PC-3 (cell line): Measurements from ENCODE around the gene KRT33B. TPM values are rescaled to one million over a fixed set of nuclear protein-coding genes. Genes with fewer than 3 reads are reported as not detected.

Experiments used
- ATAC-seq: fragments of 200-7000 bp; cut with Tn5 transposase; 2 replicates; pipeline ENCODE4 v1.9.1; 2020; ENCODE audit warnings: mild to moderate bottlenecking, moderate library complexity
- BruUV-seq: library from RNA; stranded (reverse); fragments of 400-500 nt; replicated peaks from 2 replicates; lab custom pipeline; 2021; lab: Mats Ljungman, UMichigan
- CTCF ChIA-PET: fragments of 300-600 bp; sonication (Branson Sonifier 250); formaldehyde crosslinking; loops from one replicate; lab custom pipeline; 2022; ENCODE audit warnings: antibody characterized with exemption; lab: Charles Lee
- POLR2A ChIA-PET: fragments of 300-600 bp; sonication (Branson Sonifier 250); formaldehyde crosslinking; loops from one replicate; lab custom pipeline; 2022; ENCODE audit warnings: antibody characterized with exemption; ENCODE audit not compliant: unreplicated experiment; lab: Charles Lee
- DNase-seq: peaks from one replicate; pipeline ENCODE4 v3.0.0-alpha.2; 2015
- H2AFZ ChIP-seq: fragments of 300-600 bp; sonication (generic); 2 replicates; pipeline ENCODE4 v1.6.0; 2016; ENCODE audit warnings: antibody characterized with exemption, low read length
- H3F3A ChIP-seq: fragments of 300-600 bp; sonication (generic); one replicate; pipeline ENCODE4 v1.6.0; 2017; ENCODE audit warnings: antibody characterized with exemption, low read length, control low read depth, mild to moderate bottlenecking; ENCODE audit not compliant: unreplicated experiment
- H3K27ac ChIP-seq: fragments of 300-600 bp; sonication (generic); 2 replicates; pipeline ENCODE4 v1.5.1; 2016; ENCODE audit warnings: mild to moderate bottlenecking, low read length
- H3K27me3 ChIP-seq: fragments of 300-600 bp; sonication (generic); 2 replicates; pipeline ENCODE4 v1.6.1; 2016; ENCODE audit warnings: low read length, mixed read lengths
- H3K36me3 ChIP-seq: fragments of 300-600 bp; sonication (generic); 2 replicates; pipeline ENCODE4 v1.6.1; 2016; ENCODE audit warnings: low read depth, mixed run types, low read length, mixed read lengths
- H3K4me1 ChIP-seq: fragments of 300-600 bp; sonication (generic); 2 replicates; pipeline ENCODE4 v1.5.1; 2016; ENCODE audit warnings: low read length; ENCODE audit not compliant: insufficient read depth
- H3K4me2 ChIP-seq: fragments of 300-600 bp; sonication (generic); 2 replicates; pipeline ENCODE4 v1.6.0; 2016; ENCODE audit warnings: low read length
- H3K4me3 ChIP-seq: fragments of 300-600 bp; sonication (generic); 2 replicates; pipeline ENCODE4 v1.5.1; 2016; ENCODE audit warnings: mild to moderate bottlenecking, low read length, mixed read lengths
- H3K79me2 ChIP-seq: fragments of 300-600 bp; sonication (generic); 2 replicates; pipeline ENCODE4 v1.6.1; 2017; ENCODE audit warnings: low read length, mixed read lengths
- H3K9ac ChIP-seq: fragments of 300-600 bp; sonication (generic); 2 replicates; pipeline ENCODE4 v1.6.0; 2016; ENCODE audit warnings: mild to moderate bottlenecking, low read length
- H3K9me2 ChIP-seq: fragments of 300-600 bp; sonication (generic); replicated peaks from 2 replicates; pipeline ENCODE4 v1.6.1; 2016; ENCODE audit warnings: mixed run types, low read length, mixed read lengths
- H3K9me3 ChIP-seq: fragments of 300-600 bp; sonication (generic); 2 replicates; pipeline ENCODE4 v1.6.1; 2016; ENCODE audit warnings: low read length, mixed read lengths
- H4K20me1 ChIP-seq: fragments of 300-600 bp; sonication (generic); 2 replicates; pipeline ENCODE4 v1.6.1; 2016; ENCODE audit warnings: low read length, mixed read lengths
- CTCF ChIP-seq: fragments of 300-600 bp; sonication (generic); conservative IDR thresholded peaks from 2 replicates; pipeline ENCODE4 v1.5.1; 2017; ENCODE audit warnings: antibody characterized with exemption, low read depth, mild to moderate bottlenecking, low read length
- EZH2 ChIP-seq: fragments of 300-600 bp; sonication (generic); IDR thresholded peaks from one replicate; pipeline ENCODE4 v1.6.1; 2017; ENCODE audit warnings: antibody characterized with exemption, mild to moderate bottlenecking, low read length; ENCODE audit not compliant: unreplicated experiment
- EZH2phosphoT487 ChIP-seq: fragments of 300-600 bp; sonication (generic); IDR thresholded peaks from 2 replicates; pipeline ENCODE4 v1.6.1; 2018; ENCODE audit warnings: mild to moderate bottlenecking, antibody characterized with exemption, low read length, borderline replicate concordance
- intact Hi-C: fragments of 100-400 bp; cut with micrococcal nuclease; formaldehyde crosslinking; loops from 2 replicates; pipeline ENCODE4 v1.9.0; 2023
- total RNA-seq: library from RNA; depleted of rRNA; stranded (reverse); fragments of >200 nt; gene quantifications from 2 replicates; pipeline ENCODE4 v1.2.3, GENCODE V29; 2014

KRT33B gene
- total RNA-seq, 1 experiment from 2014 or later: not detected

DNA sequence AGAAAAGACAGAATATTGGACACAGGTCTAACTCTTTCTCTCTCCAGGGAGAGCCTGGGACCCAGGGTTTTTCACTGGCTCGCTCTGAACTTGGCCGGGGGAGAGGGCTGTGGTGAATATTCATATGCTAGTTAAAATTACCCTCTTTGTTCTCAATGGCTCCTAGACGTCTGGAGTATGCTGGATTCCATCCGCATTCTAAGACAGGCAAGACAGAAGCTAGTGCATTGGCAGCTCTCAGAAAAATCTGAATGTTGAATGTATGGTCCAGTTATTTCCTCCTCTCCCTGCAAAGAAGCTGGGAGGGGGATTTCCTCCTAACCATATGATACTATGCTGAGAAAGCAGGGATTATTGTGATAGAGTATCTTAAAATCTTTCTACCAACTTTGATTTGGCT, 18.1 kb upstream of the KRT33B start:
- H4K20me1 ChIP-seq: no peaks in the 10 kb centered on the region
- DNase-seq (no peak), ATAC-seq (no peak)
- H3K79me2 ChIP-seq: no peaks in the 10 kb centered on the region
- TF ChIP-seq EZH2 (no peak), EZH2phosphoT487 (no peak), CTCF (no peak)
- H3K9ac ChIP-seq: no peak overlapping the region
- intact Hi-C loops: no loop called here
- no peak overlapping the region for H2AFZ ChIP-seq
- no TSS peak for BruUV-seq
- H3K27ac ChIP-seq: no peak overlapping the region
- no peak overlapping the region for H3K4me3 ChIP-seq
- H3K4me1 ChIP-seq: 0 out of 2 replicates have a peak, but pooled peaks cover 6% of the 10 kb centered on the region
- H3K9me3 ChIP-seq: no peaks in the 10 kb centered on the region
- no peaks in the 10 kb centered on the region for H3K36me3 ChIP-seq
- no peak overlapping the region for H3K4me2 ChIP-seq
- no peaks in the 10 kb centered on the region for H3F3A ChIP-seq
- no peaks in the 10 kb centered on the region for H3K9me2 ChIP-seq
- CTCF ChIA-PET: no interaction called here
- H3K27me3 ChIP-seq: no peaks in the 10 kb centered on the region
- POLR2A ChIA-PET: no interaction called here

DNA sequence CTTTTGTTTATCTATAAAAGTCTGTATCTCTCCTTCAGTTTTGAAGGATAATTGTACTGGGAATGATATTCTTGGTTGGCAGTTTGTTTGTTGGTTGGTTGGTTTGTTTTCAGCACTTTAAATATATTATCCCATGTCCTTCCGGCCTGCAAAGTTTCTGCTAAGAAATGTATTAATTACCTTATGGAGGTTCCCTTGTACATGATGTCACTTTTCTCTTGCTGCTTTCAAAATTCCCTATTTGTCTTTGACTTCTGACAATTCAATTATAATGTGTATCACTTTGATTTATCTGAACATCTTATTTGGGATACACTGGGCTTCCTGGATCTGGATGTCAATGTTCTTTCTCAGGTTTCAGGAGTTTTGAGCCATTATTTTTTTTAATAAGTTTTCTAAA, 16.6 kb upstream of the KRT33B start:
- Histone ChIP-seq H4K20me1 (no peaks in the 10 kb centered on the region), H2AFZ (no peak overlapping the region), H3K9me2 (no peaks in the 10 kb centered on the region), H3F3A (no peaks in the 10 kb centered on the region), H3K79me2 (no peaks in the 10 kb centered on the region), H3K27ac (no peak overlapping the region), H3K4me2 (no peak overlapping the region), H3K9ac (no peak overlapping the region), H3K27me3 (no peaks in the 10 kb centered on the region), H3K9me3 (no peaks in the 10 kb centered on the region), H3K4me3 (no peak overlapping the region), H3K36me3 (no peaks in the 10 kb centered on the region), H3K4me1 (no peaks in the 10 kb centered on the region)
- DNase-seq: no peak
- POLR2A ChIA-PET: no interaction called here
- TF ChIP-seq EZH2 (no peak), EZH2phosphoT487 (no peak), CTCF (no peak)
- no peak for ATAC-seq
- no TSS peak for BruUV-seq
- intact Hi-C loops: no loop called here
- CTCF ChIA-PET: no interaction called here

DNA sequence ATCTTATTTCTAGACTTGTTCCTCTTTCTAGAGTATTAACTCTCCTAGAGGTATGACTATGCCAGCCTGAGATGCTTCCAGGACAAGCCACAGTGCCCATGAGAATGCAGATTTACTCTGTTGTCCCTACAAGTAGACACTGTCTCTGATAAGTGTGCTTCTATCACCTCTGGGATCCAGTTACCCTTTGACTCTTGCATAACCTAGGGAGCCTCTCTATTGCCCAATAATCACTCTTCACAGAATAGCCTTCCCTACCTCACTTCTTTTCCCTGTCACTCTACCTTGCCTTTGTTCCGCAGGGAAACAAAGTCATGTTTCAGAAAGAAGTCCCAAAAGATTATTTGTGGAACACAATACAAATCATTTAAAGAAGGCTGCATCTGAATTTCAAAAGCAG, 14.1 kb upstream of the KRT33B start:
- CTCF ChIA-PET: no interaction called here

More for the DNA sequence above, 14.1 kb upstream of the KRT33B start:
- H3K79me2 ChIP-seq: no peaks in the 10 kb centered on the region
- no peaks in the 10 kb centered on the region for H4K20me1 ChIP-seq
- no peak overlapping the region for H3K4me2 ChIP-seq
- no peak overlapping the region for H3K4me3 ChIP-seq
- H3K9ac ChIP-seq: no peak overlapping the region
- TF ChIP-seq CTCF (no peak), EZH2 (no peak), EZH2phosphoT487 (no peak)
- no TSS peak for BruUV-seq
- DNase-seq (no peak), ATAC-seq (no peak)
- H3K9me3 ChIP-seq: no peaks in the 10 kb centered on the region
- no peaks in the 10 kb centered on the region for H3K36me3 ChIP-seq
- intact Hi-C loops: no loop called here
- no peak overlapping the region for H3K27ac ChIP-seq
- no peaks in the 10 kb centered on the region for H3K9me2 ChIP-seq
- no peak overlapping the region for H2AFZ ChIP-seq
- peaks cover 16% of the 10 kb centered on the region for H3K4me1 ChIP-seq
- no peaks in the 10 kb centered on the region for H3K27me3 ChIP-seq
- POLR2A ChIA-PET: no interaction called here
- H3F3A ChIP-seq: no peaks in the 10 kb centered on the region
